Measurements from ENCODE around the gene TRO. TPM values are rescaled to one million over a fixed set of nuclear protein-coding genes. Genes with fewer than 3 reads are reported as not detected.

The TRO gene
- polyA plus RNA-seq, 1 donor from 2014 or later = 361 TPM

- Histone ChIP-seq H3K4me2 (ENCODE audit: low read length) (no peak overlapping the region), H3K79me2 (replicated peaks; ENCODE audit: insufficient read depth, low read length) (no peaks in the 10 kb centered on the region), H3K9me2 (ENCODE audit: insufficient read depth, low read length) (no peaks in the 10 kb centered on the region), H2AFZ (ENCODE audit: low read depth, low read length) (no peak overlapping the region), H3F3A (ENCODE audit: insufficient read depth, low read length, poor library complexity, severe bottlenecking) (no peaks in the 10 kb centered on the region), H3K9ac (ENCODE audit: low read length) (no peak overlapping the region), H3K9me3 (ENCODE audit: low read length) (no peaks in the 10 kb centered on the region), H3K27me3 (ENCODE audit: insufficient read depth, low read depth, low read length) (no peaks in the 10 kb centered on the region), H3K36me3 (ENCODE audit: insufficient read depth, low read length) (no peaks in the 10 kb centered on the region), H3K27ac (ENCODE audit: low read length) (no peak overlapping the region), H3K4me3 (ENCODE audit: low read length) (no peak overlapping the region), H4K20me1 (ENCODE audit: insufficient read depth) (no peaks in the 10 kb centered on the region)
- TF ChIP-seq EZH2 (IDR thresholded peaks at IDR 0.05; ENCODE audit: borderline replicate concordance, insufficient read depth, low read length, poor library complexity, severe bottlenecking) = no peak
- no peak for TF ChIP-seq POLR2AphosphoS5 (IDR thresholded peaks at IDR 0.05)
- TF ChIP-seq MXI1 (conservative IDR thresholded peaks at IDR 0.05; ENCODE audit: poor library complexity, severe bottlenecking) = no peak
Measured at GRCh38 chrX:54980334-54980733, 59.7 kb downstream of the TRO start.

Small RNA genes lying within 50 kb of the gene (small RNA-seq; reads per million reads assigned to genes)
- gene RF00614 = 0 reads per million in 3 experiments

Other genes starting within 250 kb of the TRO start
- gene ITIH6, start 122.6 kb upstream of the TRO start, polyA plus RNA-seq = not detected in 2 replicates
- gene MAGED2, start 113.1 kb upstream of the TRO start, polyA plus RNA-seq = 982 and 1,118 TPM in 2 replicates
- 0.51 and 0.52 TPM in 2 replicates for gene PFKFB1, start 73.4 kb downstream of the TRO start, polyA plus RNA-seq
- gene APEX2, start 79.5 kb downstream of the TRO start, polyA plus RNA-seq = 3.0 and 3.1 TPM in 2 replicates
- not detected in 2 replicates for gene ALAS2, start 110.2 kb downstream of the TRO start, polyA plus RNA-seq
- gene PAGE2B, start 154.2 kb downstream of the TRO start, polyA plus RNA-seq = not detected in 2 replicates
- not detected in 2 replicates for gene PAGE2, start 168.2 kb downstream of the TRO start, polyA plus RNA-seq

All from neural cell (in vitro differentiated cells).